Measurements from ENCODE around the gene RTP1.
"Not testable (repeated sequence)": the region's sequence is repeated elsewhere in the genome, so short reads cannot be mapped to it uniquely, and the experiment has no call there.

Gene RTP1

GRCh38 chr3:187198490-187198889 lies 1.2 kb downstream of the RTP1 start:
- DNase-seq (ENCODE audit: low spot score), result no peak

DNA sequence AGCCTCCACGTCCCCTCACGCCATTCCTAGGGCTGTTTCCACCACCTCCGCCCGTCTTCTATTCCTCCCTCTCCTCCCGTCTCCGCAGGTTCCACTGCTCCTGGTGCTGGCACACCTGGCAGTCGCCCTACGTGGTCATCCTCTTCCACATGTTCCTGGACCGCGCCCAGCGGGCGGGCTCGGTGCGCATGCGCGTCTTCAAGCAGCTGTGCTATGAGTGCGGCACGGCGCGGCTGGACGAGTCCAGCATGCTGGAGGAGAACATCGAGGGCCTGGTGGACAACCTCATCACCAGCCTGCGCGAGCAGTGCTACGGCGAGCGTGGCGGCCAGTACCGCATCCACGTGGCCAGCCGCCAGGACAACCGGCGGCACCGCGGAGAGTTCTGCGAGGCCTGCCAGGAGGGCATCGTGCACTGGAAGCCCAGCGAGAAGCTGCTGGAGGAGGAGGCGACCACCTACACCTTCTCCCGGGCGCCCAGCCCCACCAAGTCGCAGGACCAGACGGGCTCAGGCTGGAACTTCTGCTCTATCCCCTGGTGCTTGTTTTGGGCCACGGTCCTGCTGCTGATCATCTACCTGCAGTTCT lies 2.3 kb downstream of the RTP1 start:
- DNase-seq (ENCODE audit: low spot score), result not testable (repeated sequence)

DNA sequence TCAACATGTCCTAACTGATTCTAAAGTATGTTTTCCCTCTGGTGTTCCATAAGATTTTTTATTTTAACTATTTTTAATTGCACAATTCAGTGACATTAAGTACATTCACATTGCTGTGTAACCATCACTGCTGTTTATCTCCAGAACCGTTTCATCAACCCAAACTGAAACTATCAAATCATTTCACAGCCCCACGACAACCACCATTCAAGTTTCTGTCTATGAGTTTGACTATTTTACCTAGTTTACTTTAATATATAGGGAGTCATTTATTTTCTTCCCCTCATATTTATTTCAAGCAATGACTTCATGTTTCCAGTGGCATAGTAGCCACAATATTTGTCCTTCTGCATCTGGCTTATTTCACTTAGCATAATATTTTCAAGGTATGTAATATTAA lies 8.4 kb downstream of the RTP1 start:
- DNase-seq (ENCODE audit: low spot score), result no peak

DNA sequence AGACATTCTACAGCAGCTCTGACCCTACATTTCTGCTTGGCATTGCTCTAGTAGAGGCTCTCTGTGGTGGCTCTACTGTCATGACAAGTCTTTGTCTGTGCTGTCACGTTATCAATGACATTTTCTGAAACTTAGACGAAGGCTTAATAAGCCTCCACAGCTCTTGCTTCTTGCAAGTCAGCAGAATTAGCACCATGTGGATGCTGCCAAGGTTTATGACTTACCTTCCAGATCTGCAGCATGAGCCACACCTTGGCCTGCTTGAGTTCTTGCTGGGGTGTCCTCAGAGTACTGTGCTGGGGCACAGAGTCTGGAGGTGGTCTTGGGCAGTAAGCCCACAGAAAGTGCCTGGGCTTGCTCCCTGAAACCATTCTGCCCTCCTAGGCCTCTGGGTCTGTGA lies 9.8 kb downstream of the RTP1 start:
- DNase-seq (ENCODE audit: low spot score), result no peak

DNA sequence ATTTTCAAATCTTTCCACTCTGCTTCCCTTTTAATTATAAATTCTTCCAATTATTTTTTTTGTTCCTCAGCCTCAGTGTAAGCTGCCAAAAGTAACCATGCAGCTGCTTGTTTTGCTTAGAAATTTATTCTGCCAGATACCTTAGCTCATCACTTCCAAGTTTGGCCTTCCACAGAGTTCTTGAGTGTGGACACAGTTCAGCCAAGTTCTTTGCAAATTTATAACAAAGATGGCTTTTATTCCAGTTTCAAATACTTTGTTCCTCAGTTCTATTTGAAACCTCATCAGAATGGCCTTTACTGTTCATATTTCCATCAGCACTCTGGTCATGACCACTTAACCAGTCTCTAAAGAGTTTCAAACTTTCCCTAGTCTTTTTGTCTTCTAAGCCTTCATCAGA lies 10.3 kb downstream of the RTP1 start:
- no peak for DNase-seq (ENCODE audit: low spot score)

DNA sequence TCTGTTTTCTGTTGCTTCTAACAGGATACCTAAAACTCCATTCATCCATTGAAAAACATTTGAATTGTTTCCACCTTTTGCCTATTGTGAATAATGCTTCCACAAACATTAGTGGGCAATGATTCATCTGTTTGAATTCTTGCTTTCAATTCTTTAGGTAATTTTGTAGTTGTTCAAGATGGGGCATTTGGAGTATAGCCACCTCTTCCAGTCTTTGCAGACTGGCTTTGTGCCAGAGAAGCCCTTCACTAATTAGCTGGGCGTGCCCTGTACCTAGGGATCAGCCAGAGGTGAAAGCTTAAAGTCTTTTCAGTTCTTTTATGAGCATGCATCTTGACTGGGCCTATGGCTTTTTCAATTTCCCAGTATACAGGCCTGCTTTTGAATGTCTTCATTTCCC lies 10.9 kb downstream of the RTP1 start:
- DNase-seq (ENCODE audit: low spot score), result no peak

- DNase-seq (ENCODE audit: low spot score), result no peak
Observed at GRCh38 chr3:187209491-187209890, 12.2 kb downstream of the RTP1 start.

- DNase-seq (ENCODE audit: low spot score), result no peak
Observed at GRCh38 chr3:187210091-187210490, 12.8 kb downstream of the RTP1 start.

DNA sequence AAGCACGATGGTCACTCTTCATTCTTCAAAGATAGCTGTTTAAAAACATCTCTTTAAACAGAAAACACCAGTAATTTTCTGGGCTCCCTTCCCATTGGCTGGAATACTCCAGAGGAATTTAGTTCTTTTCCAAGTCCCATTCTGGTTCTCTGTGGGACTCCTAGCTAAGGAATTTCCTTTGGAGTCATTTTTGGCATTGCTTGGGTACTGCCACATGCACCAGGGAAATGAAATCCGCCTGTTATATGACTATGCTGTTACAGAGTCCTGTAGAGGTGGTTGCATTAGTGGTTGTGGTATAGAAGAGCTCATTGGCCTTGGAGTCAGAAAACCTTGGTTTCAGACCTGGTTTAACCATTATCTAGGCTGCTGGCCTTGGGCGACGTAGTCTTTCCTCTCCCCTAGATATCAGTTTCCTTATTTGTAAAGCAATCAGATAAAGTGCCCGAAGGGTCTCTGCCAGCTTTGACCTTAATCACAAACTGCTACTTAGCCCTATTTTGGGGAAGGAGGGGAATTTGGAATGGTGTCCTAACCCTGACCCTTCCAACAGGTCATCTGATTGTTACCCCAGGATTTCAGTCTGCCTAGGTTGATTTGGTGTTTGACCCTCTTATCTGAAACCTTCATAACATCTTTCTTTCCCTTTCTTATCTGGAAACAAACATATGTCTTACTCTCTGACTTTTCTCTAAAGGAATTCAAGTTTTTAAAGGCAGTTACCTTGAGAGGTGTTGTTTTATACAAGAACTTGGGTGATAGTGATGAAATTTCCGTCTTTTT lies 13.4 kb downstream of the RTP1 start:
- no peak for DNase-seq (ENCODE audit: low spot score)

- no peak for DNase-seq (ENCODE audit: low spot score)
Observed at GRCh38 chr3:187211532-187212195, 14.4 kb downstream of the RTP1 start.

DNA sequence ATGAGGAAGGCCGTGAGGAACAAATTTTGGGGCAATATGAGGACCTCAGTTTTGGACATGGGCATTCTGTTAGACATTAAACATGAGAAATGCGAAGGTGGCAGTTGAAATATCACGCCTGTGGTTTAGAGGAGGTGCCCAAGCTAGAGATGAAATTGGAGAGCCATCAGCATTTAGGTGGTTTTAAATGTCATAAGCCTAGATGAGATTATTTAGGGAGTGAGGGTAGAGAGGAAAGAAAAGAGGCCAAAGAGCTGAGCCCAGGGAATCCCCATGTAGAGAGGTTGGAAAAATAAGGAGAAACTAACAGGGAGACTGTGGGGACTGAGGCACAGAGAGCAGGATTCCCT lies 14.9 kb downstream of the RTP1 start:
- no peak for DNase-seq (ENCODE audit: low spot score)

GRCh38 chr3:187212705-187213104 lies 15.4 kb downstream of the RTP1 start:
- no peak for DNase-seq (ENCODE audit: low spot score)

- DNase-seq (ENCODE audit: low spot score), result no peak
Observed at GRCh38 chr3:187213616-187214015, 16.3 kb downstream of the RTP1 start.

DNA sequence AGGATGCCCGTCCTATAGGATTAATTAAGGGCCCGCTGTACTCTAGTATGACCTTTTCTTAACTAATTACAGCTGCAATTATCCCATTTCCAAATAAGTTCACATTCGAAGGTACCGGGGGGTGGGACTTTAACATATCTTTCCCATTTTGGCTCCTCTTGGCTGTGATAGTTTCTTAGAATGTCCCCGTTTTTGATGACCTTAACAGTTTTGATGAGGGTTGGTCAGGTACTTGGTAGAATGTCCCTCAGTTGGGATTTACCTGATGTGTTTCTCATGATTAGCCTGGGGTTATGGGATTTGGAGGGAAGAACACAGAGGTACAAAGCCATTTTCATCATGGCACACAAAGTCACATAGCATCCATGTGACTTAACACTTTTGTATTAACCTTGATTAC lies 18.2 kb downstream of the RTP1 start:
- DNase-seq (ENCODE audit: low spot score), result no peak

- no peak for DNase-seq (ENCODE audit: low spot score)
Observed at GRCh38 chr3:187222801-187223200, 25.5 kb downstream of the RTP1 start.

DNA sequence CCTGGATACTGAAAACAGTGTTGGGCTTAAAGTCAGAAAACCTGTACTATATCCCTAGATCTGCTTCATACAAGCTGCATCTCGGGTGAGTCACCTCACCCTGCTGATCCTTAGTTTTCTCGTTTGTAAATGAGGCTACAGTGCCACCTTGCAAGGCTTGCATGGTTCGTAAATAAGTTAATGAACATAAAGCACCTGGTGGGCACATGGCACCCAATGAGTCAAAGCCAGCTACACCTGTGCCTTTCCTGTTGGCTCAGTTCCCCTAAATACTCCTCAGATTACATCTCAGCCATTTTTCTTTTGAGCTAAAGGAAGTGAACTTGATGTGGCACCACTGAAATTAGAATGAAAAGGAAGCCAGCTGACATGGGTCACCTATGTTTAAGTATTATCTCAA lies 26.5 kb downstream of the RTP1 start:
- DNase-seq (ENCODE audit: low spot score), result no peak

- DNase-seq (ENCODE audit: low spot score), result no peak
Observed at GRCh38 chr3:187227658-187228258, 30.5 kb downstream of the RTP1 start.

DNA sequence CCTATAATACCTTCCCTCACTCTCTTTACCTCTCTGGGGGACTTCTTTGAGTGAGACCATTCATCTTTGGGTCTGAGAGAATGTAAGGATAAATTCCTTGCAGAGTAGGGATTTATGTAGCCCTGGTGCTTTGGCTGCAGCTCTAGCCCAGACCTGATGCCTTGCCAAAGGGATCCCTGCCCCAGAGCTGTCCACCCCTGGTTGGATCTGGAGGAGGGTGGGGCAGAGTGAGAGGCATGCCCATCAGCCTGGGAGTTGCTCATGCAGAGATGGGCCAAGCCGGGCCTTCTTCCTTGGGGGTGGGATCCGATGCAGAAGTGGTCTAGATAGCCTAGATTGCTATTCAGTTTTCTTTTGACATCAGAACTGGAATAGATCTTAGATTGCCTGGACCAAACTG lies 31.5 kb downstream of the RTP1 start:
- no peak for DNase-seq (ENCODE audit: low spot score)

DNA sequence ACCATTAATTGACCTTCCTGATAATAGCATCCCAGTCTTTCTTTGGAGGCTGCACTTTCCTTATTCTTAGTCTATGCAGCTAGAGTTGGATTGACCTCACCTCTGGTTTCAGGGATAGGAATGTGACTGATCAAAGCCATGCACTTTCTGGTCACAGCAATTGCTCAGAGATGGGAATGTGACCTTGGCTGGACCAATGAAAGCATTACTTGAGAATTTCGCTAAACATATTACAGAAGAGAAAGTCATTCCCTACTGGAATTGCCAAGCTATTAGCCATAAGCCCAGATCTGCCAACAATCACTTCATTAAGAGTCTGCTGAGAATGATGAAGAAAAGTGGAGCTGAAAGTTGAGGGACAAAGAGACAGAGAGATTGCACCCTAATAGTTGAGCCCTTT lies 32.7 kb downstream of the RTP1 start:
- no peak for DNase-seq (ENCODE audit: low spot score)

- DNase-seq (ENCODE audit: low spot score), result no peak
Observed at GRCh38 chr3:187236962-187237361, 39.7 kb downstream of the RTP1 start.

DNA sequence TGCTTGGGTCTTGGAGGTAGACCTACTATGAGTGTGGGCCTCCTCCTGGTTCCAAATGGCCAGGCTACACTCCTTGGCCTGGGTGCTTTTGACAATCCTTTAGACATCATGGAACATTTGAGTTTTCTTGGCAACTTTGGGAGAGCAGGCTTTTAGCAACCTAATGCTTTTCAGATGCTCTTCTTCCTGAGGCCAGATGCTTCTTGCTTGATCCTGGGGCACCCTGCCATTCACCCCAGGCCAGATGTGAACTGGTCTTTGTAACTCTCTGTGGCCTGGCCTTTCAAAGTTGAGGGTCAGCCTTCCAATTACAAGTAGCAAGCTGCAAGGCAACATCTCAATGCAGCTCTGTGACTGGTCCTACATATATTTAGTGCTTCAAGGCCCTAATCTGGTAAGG lies 40.5 kb downstream of the RTP1 start:
- DNase-seq (ENCODE audit: low spot score), result no peak

GRCh38 chr3:187238239-187238638 lies 41.0 kb downstream of the RTP1 start:
- DNase-seq (ENCODE audit: low spot score), result no peak

DNA sequence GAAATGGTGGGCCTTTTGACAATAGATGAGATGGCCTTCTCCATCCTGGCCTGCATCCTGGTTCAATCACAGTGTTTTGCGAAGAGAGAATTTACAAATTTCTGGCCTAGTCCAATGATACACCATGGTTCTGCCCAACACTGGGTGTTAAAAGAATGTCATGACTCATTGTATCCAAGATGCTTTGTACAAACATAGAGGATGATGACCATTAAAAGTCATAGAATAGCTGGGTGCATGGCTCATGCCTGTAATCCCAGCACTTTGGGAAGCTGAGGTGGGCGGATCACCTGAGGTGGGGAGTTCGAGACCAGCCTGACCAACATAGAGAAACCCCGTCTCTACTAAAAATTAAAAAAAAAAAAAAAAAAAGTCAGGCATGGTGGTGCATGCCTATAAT lies 41.5 kb downstream of the RTP1 start:
- DNase-seq (ENCODE audit: low spot score), result not testable (repeated sequence)
